K562 (cell line): ENCODE data around the gene XPOT. TPM values are rescaled to one million over a fixed set of nuclear protein-coding genes. Genes with fewer than 3 reads are reported as not detected.

Experiments
- AFF4 ChIP-seq: sonication (generic); formaldehyde crosslinking; IDR thresholded peaks from 2 replicates; pipeline ENCODE4 v1.8.0; 2023; ENCODE audit warnings: mild to moderate bottlenecking, missing genetic modification reagents
- CBX5 ChIP-seq: IDR thresholded peaks from 2 replicates; pipeline ENCODE4 v1.6.1; 2014; ENCODE audit warnings: low read depth, borderline replicate concordance
- CHD7 ChIP-seq: fragments of 200-600 bp; sonication (generic); IDR thresholded peaks from one replicate; pipeline ENCODE4 v1.6.1; 2012; ENCODE audit warnings: mild to moderate bottlenecking, low read depth, low read length, inconsistent platforms
- HMBOX1 ChIP-seq: sonication (generic); IDR thresholded peaks from 2 replicates; pipeline ENCODE4 v1.6.1; 2016
- MBD2 ChIP-seq: sonication (generic); IDR thresholded peaks from 2 replicates; pipeline ENCODE4 v1.6.1; 2016; ENCODE audit warnings: low read depth, borderline replicate concordance
- MCM7 ChIP-seq, 2 experiments: fragments of 450-650 bp; IDR thresholded peaks; 2 replicates each; pipeline ENCODE4 v1.6.1; 2016 to 2018
- TCF15 ChIP-seq: fragments of 250-450 bp; sonication (Bioruptor Pico); IDR thresholded peaks from 2 replicates; pipeline ENCODE4 v1.8.0; 2022; ENCODE audit warnings: moderate library complexity, mild to moderate bottlenecking, inconsistent platforms
- ZFX ChIP-seq: sonication (generic); formaldehyde crosslinking; IDR thresholded peaks from 2 replicates; pipeline ENCODE4 v1.8.0; 2022; ENCODE audit warnings: mild to moderate bottlenecking, missing genetic modification reagents, moderate library complexity
- ZNF165 ChIP-seq: fragments of 250-450 bp; sonication (Bioruptor Pico); IDR thresholded peaks from 2 replicates; pipeline ENCODE4 v1.4.0; 2020; ENCODE audit warnings: borderline replicate concordance
- polyA plus RNA-seq, 8 experiments: library from polyadenylated mRNA; depleted of rRNA in 4 of 8; stranded (reverse) in 5 of 8; unstranded in 3 of 8; fragments of >200 nt; fragmentation: Nextera tagmentation in 2 of 8; fragmentation: Illumina TruSeq in 1 of 8; extraction: Ambion mirVana in 2 of 8; extraction: Trizol in 1 of 8; gene quantifications; 2 replicates each; pipeline versions ENCODE4 v1.2.1 to v1.2.3, GENCODE V29; 2011 to 2014; ENCODE audit warnings: inconsistent platforms in 1 of 8, missing spikeins in 1 of 8
- total RNA-seq, 7 experiments: library from RNA; depleted of rRNA in 6 of 7; stranded (reverse); fragments of >200 nt in 6 of 7; fragmentation: Illumina TruSeq in 2 of 7; extraction: Trizol in 2 of 7; gene quantifications; 2 replicates each; pipeline versions ENCODE4 v1.2.1 to v1.2.3, GENCODE V29; 2011 to 2021; ENCODE audit warnings: low replicate concordance in 1 of 7

The XPOT gene
- total and polyA plus RNA-seq, 9 of the 15 experiments (the other 6 are each of a cell fraction or from before 2014, with no cell fraction given) = 26.2 to 192 (median 102) TPM

GRCh38 chr12:64450711-64451486 is 46.7 kb downstream of the XPOT start (continued):
- TF ChIP-seq AFF4 (CRISPR knock-in tag) (no peak), CHD7 (no peak), ZFX (CRISPR knock-in tag) (no peak), HMBOX1 (peak; percentile 29; the same call in 1 of the 2 replicates), MBD2 (no peak), TCF15 (CRISPR knock-in tag) (no peak), CBX5 (no peak), MCM7 (IDR thresholded peaks at IDR 0.05) (no peak), ZNF165 (CRISPR knock-in tag) (no peak)
